Right forelimb (tissue), 1 donor: ENCODE data around the gene FGD1.

Experiments used
- DNase-seq: peaks from one replicate; pipeline ENCODE4 v3.0.0-alpha.2; 2018

Gene FGD1

DNA sequence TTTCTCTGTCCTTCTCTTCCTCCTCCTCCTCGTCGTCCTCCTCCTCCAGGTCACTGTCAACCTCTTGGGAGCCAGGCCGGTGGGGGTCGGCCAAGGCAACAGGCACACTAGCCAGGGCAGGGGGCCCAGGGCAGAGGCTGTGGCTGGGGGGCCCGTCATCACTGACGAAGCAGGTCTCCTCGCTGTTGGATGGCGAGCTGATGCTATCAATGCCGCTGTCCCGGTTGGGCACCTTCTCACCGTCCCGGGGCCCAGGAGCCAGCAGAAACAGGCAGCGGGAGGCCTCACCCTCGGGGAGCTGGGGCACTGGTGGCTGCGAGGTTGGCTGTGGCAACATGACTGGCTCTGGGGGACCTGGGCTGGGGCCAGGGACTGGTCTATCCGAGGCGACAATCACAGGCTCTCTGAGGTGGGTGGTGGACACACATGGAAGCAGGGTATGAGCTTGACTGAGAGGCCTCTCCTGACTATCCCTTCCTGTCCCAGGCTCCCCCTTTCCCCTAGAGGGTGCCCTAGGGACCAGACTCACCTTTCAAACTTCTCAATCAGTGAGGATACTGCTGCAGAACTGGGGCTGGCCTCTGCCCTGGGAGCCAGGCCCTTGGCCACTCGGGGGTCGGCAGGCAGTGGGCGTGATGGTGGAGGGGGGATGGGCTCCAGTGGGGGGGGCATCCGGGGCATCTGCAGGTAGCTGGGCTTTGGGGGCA is 25.8 kb downstream of the FGD1 start:
- DNase-seq = no peak

DNA sequence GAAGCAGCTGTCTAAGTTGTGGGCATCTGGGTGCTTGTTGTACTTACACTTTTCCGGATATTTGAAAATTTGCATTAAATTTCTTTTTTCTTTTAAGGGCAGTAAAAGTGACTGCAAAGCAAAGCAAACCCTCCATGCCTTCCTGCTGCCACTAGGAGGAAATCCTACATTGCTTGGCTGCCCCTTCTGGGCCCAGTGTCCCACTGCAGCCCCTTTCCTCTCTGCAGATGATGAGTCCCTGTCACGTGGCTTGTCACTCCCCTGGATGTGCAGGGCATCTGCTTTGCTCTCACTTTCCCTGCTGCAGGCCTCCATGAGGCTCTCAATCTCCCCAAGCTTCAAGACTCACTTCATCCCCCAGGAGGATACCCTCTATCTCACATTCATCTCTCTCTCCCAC is 43.1 kb downstream of the FGD1 start:
- DNase-seq = no peak

DNA sequence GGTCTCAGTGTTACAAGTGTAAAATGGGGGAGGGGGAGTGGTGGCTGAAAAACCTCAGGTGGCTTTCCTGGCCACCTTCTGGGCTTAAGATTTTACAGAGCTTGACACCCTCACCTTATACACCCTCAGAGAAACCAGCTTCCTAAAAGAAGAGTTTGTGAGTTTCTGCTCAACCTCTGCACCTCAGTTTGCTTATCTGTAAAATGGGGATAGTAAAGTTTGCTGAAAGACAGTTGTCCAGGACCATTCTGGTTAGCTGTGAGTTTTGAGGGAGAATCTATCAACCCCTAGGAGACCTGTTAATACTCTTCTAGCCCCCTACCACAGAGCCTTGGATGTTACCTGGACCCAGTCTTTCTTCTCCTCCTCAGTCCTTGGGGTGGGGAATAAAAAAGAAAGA is 46.1 kb downstream of the FGD1 start:
- no peak for DNase-seq

DNA sequence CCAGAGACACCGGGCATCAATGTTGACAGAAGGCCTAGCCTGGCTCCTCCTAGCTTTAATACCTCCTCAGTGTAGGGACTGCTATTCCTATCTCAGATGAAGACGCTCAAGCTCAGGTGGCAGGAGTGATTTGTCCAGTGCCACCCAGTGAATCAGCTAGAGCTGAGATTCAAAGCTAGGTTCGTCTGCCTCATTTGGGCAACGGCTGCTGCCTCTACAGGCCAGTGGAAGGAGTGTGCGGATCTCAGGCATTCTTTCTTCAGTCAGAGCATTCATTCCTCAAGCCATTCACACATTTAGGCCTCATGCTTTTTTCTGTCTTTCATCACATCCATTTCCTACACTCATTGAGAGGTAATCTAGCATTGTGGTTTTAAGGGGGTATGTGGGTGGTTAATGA is 48.6 kb downstream of the FGD1 start:
- no peak for DNase-seq

DNA sequence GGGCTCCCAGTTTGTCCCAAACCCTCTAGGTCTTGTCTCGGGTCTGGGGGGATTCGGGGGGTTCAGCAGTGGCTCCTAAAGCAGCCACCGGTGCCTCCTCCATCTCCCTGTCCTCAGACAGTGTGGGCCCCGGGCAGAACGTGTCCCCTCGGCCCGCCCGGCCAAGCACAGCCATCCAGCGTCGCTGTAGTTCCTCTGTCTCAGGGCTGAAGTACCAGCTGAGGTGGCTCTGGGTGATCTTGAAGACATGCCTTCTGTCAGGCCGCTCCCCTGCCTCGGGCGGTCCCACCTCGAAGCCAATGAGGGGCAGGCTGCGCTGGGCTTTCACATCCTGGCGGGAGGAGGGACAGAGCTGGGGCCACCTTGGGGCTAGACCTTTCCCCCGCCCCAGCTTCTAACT is 50.0 kb downstream of the FGD1 start:
- no peak for DNase-seq

DNA sequence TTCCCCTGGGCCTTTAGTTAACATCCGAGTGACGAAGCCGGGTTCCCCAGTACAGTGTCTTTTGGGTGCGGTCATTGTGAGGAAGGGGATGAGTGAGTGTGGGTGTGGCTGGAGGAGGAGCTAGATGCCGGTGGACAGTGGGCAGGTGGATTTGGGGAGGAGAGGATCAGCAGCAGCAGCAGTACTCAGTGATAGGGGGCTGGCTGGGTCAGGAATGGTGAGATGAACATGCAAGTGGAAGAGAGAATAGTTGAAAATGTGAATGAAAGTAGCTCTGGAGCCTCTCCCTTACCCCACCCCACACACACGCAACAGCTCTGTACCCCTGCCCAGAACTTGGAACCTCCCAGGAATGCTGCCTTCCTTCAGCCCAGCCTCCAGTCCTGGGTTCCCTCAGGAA is 51.3 kb downstream of the FGD1 start:
- no peak for DNase-seq

DNA sequence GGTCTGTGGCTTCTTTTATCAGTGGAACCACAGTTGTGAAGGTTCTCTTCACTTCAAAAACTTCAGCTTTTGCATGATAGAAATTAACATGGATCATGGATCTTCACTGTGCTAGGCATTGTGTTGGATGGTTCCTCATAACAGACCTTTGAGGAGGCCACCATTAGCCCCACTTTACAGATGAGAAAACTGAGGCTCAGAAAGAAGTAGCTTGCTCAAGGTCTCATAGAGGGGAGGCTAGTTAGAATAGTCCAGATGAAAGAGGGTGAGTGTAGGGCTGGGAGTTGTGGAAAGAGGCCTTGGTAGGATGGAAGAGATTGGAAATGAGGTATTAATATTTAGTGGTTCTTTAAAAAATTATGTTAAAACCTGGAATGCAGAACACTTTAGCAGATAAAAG is 53.2 kb downstream of the FGD1 start:
- no peak for DNase-seq

DNA sequence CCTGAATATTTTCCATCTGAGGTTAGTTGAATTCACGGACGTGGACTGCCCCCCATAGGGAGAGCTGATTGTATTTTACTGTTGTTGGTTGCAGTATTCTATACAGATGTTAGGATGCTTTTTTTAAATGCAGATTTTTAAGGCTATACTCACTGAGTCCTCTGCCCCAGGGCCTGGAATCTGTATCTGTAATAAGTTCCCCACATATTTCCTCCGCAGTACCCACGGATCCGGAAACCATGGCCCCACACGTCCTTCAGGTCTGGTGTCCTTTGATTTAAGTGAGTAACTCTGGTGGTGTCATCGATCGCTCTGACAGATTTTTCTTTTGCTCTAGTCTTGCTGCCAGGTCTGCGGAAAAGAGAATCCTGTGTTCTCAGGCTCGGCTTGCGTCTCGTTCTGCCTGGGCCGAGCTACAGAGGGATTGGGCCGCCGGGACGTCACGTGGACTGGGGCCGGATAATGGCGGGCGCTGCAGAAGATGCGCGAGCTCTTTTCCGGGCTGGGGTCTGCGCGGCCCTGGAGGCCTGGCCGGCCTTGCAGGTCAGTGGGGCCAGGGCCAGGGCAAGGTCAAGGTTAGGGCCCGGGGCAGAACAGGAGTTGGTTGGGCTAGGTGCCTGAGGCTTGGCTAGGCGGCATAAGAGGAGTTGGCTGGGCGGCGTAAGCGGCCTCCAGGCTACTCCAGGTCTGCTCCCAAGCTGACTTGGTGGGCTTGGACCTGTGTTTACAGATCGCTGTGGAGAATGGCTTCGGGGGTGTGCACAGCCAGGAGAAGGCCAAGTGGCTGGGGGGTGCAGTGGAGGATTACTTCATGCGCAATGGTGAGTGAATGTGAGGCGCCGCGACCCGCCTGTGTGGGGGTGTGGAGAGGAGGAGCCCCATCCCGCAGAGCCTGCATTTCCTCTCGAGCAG is 55.8 kb downstream of the FGD1 start, which contains the start of gene TSR2:
TSS of gene TSR2 (plus strand) at position 445 of the 912 bp plus-strand sequence. CDS start at position 463, 18 bp downstream.
- DNase-seq = peak; percentile 83

DNA sequence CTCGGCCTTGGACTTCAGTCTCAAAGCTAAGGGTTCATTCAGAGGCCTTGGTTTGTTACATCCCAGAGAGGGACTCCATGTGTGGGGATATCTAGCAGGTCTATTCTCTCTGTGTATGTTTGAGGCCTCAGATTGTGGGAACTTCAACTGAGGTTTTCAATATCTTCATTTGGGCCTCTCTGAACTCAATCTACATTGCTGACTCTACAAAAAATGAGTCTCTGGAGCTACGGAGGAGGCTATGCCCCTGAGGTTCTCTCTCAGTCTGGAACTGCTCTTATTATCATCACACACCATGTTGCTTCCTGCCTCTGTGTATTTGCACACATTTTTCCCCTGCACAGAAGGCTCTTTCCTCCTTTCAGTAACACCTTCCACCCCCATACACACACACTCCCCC is 60.9 kb downstream of the FGD1 start:
- no peak for DNase-seq

DNA sequence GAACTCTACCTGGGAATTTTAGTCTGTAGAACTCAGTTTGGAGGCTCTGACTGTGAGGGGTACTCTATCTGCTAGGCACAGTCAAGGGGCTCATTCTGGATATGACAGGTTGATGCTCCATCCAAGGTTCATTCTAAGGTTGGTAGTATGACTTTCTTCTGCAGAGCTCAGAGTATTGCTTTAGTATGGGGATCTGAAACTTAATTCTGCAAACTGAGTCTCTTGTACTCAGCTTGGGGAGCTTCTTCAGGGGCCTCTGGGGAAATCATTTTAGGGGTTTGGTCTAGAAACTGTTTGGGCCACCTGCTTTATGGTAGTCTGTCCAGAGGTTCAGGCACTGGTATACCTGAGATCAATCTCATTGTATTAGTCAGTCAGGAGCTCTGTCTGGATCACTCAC is 65.5 kb downstream of the FGD1 start:
- no peak for DNase-seq

DNA sequence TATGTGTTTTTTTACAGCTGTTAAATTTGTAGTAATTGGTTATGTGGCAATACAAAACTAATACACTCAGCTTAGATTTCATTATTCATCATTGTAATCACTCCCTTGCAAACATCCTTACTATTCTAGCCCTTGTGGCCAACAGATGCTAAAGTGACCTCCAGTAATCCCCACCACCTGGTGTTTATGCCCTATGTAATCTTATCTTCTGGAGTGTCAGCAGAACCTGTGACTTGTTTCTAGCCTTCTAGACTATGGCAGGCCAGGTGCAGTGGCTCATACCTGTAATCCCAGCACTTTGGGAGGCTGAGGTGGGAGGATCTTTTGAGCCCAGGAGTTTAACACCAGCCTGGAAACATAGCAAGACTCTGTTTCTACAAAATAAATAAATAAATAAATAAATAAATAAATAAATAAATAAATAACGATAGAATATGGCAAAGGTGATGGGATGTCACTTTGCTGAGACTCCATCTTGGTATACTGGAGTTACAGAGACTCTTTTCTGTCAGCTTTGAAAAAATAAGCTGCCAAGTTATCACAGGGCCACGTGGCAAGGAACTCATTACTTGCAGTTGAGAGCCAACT is 68.1 kb downstream of the FGD1 start:
- no peak for DNase-seq

DNA sequence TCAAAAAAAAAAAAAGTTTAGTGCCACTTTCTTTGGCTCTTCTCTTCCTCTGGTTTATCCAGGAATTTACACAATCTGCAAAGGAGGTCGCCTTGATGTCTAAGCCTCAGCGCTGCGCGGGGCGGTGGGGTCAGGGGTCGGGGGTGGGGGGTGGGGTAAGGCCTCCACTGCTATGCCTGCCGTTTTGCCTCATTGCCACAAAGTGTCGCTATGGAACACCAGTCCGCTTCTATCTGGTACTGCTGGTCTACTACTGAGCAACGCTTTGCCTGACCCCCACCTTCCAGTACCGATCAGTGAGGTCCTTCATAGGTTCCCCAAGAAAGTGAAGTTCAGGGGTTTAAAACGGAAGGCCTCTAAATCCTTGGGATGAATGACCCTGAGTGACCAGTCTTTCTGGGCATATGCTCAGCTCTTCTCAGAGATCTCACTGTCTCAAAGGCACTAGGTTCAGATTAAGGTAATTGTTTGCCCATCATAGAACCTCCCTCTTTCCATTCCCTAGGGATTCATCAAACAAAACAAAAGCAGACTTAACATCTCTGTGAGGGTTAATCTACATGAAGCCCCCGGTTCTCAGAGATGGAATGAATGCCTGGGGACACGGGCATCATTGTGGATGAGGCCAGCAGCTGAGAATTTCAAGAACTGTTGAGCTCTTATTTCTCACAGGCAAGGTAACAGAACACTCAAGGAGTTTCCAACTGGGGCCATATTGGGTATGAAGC is 72.7 kb downstream of the FGD1 start:
- no peak for DNase-seq

DNA sequence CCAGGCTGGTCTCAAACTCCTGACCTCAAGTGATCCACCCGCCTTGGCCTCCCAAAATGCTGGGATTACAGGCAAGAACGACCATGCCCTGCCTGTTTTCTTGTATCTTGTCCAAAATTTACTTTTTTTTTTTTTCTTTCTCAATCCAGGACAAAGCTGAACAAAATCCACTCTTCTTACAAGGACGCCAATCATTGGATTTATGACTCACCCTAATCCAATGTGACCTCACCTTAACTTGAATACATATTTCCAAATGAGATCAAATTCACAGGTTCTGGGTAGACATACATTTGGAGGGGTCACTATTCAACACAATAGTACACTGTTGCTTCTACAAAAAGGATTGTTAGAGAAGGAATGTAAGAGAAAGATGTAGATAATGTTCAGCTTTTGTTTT is 73.9 kb downstream of the FGD1 start:
- no peak for DNase-seq

DNA sequence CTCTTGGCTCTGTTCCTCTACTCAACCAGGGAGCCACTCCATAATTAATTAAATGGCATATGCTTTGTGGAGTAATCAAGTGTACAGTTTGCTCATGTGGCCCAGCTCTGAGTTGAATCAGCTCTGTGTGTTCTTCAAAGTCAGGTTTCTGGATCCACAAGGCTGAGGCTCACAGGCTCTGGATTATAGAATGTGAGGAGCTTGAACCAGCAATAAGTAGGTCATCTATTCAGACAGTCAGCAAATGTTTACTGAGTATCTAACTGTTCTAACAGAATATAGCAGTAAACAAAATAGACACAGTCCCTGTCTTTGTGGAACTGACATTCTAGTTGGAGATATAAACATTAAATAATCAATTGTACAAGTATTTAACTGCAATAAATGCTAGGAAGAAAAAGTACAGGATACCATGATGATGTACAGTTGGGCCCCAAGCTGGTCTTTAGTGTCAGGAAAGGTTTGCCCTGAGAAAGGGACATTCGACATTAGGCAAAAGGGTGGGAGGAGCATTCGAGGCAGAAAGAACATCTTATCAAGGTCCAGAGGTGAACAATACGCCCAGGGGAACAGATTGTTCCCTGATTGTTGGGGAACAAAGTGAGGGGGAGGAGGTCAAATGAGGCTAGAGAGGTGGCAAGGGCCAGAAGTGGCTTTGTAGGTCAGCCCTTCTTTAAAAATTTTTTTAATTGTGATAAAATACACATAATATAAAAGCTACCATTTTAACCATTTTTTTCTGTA is 76.3 kb downstream of the FGD1 start:
- DNase-seq = no peak

DNA sequence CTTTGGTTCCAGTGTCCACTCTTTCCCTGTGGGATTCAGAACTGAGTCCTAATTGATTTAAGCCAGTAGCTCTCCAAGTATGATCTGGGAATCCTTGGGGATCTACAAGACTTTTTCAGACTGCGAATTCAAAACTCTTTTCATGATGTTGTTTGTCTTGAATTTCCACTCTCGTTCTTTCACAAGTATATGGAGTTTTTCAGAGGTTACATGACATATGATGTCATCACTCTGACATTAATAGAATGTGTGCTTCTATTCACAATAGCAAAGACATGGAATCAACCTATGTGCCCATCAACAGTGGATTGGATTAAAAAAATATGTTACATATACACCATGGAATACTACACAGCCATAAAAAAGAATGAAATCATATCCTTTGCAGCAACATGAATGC is 79.1 kb downstream of the FGD1 start:
- DNase-seq = no peak

DNA sequence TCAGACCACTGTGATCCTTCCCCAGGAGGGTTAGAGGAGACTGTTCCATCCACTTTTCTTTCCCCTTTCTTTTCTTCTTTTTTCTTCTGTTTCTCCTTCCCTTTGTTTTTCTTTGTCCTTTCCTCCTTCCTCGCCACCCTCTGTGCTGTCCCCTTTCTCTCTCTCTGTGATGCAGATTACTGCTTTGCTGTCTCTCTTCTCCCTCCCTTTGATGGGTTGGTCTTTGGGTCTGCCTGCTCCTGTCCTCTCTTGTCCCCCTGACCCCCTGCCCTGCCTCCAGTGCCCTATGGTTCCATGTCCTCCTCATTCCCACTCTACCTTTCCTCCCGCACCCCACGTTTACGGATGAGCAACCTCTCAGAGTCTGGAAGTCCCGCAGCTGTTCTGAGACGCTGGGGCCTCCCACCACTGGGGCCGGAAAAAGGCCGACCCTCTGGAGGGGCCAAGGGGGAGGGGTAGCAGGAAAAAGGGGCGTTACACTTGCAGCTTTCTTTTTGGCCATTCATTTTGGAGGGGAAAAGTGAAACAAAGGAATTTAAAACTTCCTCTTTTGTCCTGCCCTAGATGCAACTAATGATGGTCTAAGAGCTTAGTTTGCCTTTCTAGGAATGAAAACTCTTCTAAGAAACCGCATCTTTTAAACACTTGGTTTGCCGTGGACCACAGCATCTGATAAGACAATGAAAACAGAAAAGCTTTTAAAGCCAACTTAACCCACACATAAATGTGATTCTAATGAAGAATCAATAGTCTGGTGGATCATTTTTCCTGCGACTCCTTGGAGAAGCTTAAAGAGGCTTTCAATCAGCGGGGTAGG is 80.3 kb downstream of the FGD1 start:
- DNase-seq = peak; percentile 45

DNA sequence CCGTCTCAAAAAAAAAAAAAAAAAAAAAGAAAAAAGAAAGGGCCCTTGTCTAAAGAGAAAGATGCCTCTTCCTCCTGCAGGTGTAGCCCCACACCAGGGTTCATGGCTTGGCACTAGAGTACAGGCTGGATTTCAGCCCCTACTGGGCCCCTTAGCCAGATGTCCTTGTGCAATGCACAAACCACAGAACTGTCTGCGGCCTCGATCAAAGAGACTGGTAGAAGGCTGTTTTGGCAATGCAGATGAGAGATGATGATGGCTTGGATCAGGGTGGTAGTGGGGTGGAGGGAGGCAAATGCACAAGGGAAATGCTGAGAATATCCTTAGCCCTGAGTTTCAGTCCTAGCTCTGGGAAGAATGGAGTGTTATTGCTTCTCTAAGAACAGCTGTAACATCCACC is 82.3 kb downstream of the FGD1 start:
- no peak for DNase-seq

DNA sequence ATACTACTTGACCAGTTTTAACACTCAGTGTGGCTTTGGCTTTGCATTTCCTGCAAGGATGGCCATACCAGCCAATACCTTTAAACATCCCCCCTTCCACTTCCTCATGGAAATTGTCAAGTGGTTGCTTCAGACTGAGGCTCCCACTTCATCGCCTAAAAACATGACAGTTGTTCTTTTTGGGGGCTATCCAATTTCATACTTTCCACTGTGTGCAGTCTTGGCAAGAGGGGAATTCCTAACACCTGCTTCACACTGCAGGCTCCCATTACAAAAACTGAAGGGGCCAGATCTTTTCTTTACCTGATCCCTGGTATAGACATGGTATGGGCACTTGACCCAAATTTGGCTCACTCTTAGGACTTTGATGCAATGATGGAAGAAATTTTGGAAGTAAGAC is 84.3 kb downstream of the FGD1 start:
- DNase-seq = no peak

DNA sequence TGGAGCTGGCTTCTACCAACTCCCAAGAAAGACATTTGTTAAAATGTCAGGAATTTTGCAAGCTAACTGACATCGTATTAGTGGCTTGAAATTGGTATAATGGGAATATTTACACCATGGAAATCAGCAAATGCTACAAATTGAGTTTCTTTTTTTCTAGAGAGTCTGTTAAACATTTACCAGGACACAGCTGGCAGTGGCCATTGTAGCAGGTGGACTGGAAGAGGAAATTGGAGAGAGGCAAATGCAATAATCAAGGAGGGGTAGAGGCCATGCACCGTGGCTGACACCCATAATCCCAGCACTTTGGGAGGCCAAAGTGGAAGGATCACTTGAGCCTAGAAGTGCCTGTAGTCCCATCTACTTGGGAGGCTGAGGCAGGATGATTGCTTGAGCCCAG is 88.8 kb downstream of the FGD1 start:
- no peak for DNase-seq

DNA sequence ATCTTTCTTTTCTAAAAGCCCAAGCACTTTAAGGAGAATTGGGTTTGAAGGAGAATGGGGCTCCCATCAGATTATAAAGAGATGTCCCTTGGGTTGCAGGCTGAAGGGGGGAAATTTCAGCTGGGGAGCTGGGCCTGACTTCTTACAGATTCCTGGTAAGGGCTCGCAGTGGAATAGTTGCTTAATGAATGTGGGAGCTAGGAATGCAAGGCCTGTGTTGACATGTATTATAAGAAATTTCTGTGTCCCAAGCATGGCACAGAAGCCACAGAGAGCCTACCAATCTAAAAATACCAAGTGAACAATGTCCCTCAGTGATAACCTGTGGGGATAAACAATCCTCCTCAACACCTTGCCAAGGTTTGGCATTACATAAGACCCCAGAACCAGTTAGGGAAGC is 98.9 kb downstream of the FGD1 start:
- DNase-seq = no peak
